ENCODE data around the gene TYW3.

GRCh38 chr1:74686928-74687327, 46.0 kb upstream of the TYW3 start:
- no peak for TF ChIP-seq CTCF (IDR thresholded peaks at IDR 0.05)
- TF ChIP-seq EP300 (IDR thresholded peaks at IDR 0.05), result no peak
- TF ChIP-seq POLR2A (IDR thresholded peaks at IDR 0.05), result no peak

Data from ovary (tissue), 3 donors.